Measurements from ENCODE around the gene PRUNE1.
A peak's percentile ranks its signal among the peaks of the same experiment; 100 is the strongest.

Gene PRUNE1

DNA sequence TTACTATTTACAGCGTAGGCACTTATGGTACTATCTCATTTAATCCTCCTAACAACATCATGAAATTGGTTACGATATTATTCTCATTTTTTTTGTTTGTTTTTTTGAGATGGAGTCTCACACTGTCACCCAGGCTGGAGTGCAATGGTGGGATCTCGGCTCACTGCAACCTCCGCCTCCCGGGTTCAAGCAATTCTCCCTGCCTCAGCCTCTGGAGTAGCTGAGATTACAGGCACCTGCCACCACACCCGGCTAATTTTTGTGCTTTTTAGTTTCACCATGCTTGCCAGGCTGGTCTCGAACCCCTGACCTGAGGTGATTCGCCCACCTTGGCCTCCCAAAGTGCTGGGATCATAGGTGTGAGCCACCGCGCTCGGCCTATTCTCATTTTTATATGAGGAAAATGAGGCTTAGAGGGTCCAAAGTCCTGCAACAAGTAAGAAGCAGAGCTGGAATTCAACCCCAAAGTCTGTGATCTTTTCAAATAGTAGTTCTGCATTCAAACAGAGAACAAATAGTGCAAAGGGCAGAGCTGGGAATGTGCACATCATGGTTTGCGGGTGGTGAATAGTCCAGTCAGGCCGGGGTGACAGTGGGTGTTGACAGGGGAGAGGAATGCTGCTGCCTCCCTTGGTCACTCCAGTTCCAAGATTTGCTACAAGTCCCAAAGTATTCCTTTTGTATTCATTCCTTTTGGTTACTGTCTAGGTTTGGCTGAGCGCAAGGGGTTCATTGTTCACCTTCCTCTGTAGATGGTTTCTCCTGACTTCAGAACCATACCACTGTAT is 4.6 kb downstream of the PRUNE1 start:
- H3K9me3 ChIP-seq (ENCODE audit: control insufficient read depth, low read length), result no peaks in the 10 kb centered on the region
- no peaks in the 10 kb centered on the region for H3K27me3 ChIP-seq (ENCODE audit: control insufficient read depth, insufficient read depth, low read length)
- no peak overlapping the region for H3K4me3 ChIP-seq (ENCODE audit: low read length)
- H3K36me3 ChIP-seq (ENCODE audit: control insufficient read depth, insufficient read depth, low read length), result no peaks in the 10 kb centered on the region
- peak overlapping the region; percentile 9 for H3K9ac ChIP-seq (ENCODE audit: low read length)
- H3K4me1 ChIP-seq (ENCODE audit: control insufficient read depth, insufficient read depth, low read length), result peaks cover 22% of the 10 kb centered on the region

DNA sequence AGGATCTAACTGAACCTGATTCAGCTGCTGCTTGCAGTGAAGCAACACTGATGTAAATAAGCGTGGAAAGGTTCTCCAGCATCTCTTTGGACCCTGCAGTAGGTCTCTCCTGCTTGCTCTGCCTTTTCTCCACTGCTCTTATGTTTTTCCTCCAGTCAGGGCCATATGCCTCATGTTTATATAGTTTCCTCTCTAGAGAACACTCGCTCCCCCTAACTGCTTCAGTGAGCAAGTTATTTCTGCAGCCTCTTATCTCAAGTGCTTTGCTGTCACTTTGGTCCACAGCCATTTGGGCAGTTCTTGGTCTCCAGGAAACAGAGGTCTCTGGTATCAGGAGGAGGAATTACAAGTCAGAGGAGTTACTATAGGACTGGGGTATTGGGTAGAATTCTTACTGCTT is 5.3 kb downstream of the PRUNE1 start:
- Histone ChIP-seq H3K4me1 (ENCODE audit: control insufficient read depth, insufficient read depth, low read length) (peaks cover 20% of the 10 kb centered on the region), H3K27me3 (ENCODE audit: control insufficient read depth, insufficient read depth, low read length) (no peaks in the 10 kb centered on the region), H3K9me3 (ENCODE audit: control insufficient read depth, low read length) (no peaks in the 10 kb centered on the region), H3K36me3 (ENCODE audit: control insufficient read depth, insufficient read depth, low read length) (no peaks in the 10 kb centered on the region), H3K4me3 (ENCODE audit: low read length) (no peak overlapping the region), H3K9ac (ENCODE audit: low read length) (peak overlapping the region; percentile 9)

DNA sequence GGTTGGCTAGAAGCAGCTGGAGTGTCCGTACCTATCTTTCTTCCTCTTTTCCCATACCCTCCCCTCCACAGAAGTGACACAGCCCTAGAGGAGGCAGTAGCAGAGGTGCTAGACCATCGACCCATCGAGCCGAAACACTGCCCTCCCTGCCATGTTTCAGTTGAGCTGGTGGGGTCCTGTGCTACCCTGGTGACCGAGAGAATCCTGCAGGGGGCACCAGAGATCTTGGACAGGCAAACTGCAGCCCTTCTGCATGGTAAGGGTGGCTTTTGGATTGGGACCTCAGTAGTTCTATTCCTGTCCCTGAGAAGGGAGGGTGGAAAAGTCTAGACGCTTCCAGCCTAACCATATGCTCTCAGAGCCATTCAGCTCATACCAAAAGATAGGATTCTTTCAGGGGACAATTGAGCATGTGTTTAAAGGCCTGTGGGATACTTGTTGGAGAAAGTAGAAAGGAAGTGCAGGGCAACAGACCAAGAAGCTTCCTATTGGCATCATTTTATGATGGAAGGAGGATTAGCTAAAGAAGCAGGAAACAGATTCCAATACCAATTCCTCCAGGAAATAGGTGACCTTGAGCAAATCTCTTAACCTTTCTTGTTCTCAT is 16.4 kb downstream of the PRUNE1 start:
- Histone ChIP-seq H3K9me3 (ENCODE audit: control insufficient read depth, low read length) (no peaks in the 10 kb centered on the region), H3K36me3 (ENCODE audit: control insufficient read depth, insufficient read depth, low read length) (no peaks in the 10 kb centered on the region), H3K4me3 (ENCODE audit: low read length) (no peak overlapping the region), H3K4me1 (ENCODE audit: control insufficient read depth, insufficient read depth, low read length) (peaks cover 7% of the 10 kb centered on the region), H3K9ac (ENCODE audit: low read length) (peak overlapping the region; percentile 41), H3K27me3 (ENCODE audit: control insufficient read depth, insufficient read depth, low read length) (no peaks in the 10 kb centered on the region)

DNA sequence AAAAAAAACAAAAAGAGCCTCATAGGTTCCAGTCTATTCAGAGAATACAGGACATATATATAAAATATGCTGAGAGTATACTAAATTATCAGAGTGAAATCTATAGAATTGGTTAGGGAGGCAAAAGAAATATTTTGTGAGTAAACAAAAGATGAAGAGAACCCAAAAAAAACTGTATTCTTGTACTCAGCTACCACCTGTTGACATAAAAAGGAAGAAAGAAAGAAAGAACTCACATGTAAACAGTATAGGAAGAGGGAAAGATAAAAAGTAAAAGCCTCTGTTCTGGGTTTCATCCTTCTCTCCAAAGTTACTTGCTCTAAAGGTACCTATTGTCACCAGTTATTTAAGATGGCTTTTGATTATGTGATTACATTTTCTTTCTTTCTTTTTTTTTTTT is 18.2 kb downstream of the PRUNE1 start:
- Histone ChIP-seq H3K36me3 (ENCODE audit: control insufficient read depth, insufficient read depth, low read length) (no peaks in the 10 kb centered on the region), H3K27me3 (ENCODE audit: control insufficient read depth, insufficient read depth, low read length) (no peaks in the 10 kb centered on the region), H3K4me3 (ENCODE audit: low read length) (no peak overlapping the region), H3K9ac (ENCODE audit: low read length) (no peak overlapping the region), H3K4me1 (ENCODE audit: control insufficient read depth, insufficient read depth, low read length) (peaks cover 7% of the 10 kb centered on the region), H3K9me3 (ENCODE audit: control insufficient read depth, low read length) (no peaks in the 10 kb centered on the region)

DNA sequence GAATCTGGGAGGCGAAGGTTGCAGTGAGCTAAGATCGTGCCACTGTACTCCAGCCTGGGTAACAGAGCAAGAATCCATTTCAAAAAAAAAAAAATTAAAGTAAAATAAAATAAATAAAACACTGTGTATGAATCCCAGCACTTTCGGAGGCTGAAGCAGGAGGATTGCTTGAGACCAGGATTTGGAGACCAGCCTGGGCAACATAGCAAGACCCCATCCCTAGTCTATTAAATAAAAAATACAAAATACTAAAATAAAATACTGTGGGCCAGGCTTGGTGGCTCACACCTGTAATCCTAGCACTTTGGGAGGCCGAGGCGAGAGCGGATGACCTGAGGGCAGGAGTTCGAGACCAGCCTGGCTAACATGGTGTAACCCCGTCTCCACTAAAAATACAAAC is 23.9 kb downstream of the PRUNE1 start:
- peaks cover 15% of the 10 kb centered on the region for H3K4me1 ChIP-seq (ENCODE audit: control insufficient read depth, insufficient read depth, low read length)
- no peaks in the 10 kb centered on the region for H3K9me3 ChIP-seq (ENCODE audit: control insufficient read depth, low read length)
- H3K27me3 ChIP-seq (ENCODE audit: control insufficient read depth, insufficient read depth, low read length), result no peaks in the 10 kb centered on the region
- no peak overlapping the region for H3K9ac ChIP-seq (ENCODE audit: low read length)
- H3K36me3 ChIP-seq (ENCODE audit: control insufficient read depth, insufficient read depth, low read length), result no peaks in the 10 kb centered on the region
- no peak overlapping the region for H3K4me3 ChIP-seq (ENCODE audit: low read length)

DNA sequence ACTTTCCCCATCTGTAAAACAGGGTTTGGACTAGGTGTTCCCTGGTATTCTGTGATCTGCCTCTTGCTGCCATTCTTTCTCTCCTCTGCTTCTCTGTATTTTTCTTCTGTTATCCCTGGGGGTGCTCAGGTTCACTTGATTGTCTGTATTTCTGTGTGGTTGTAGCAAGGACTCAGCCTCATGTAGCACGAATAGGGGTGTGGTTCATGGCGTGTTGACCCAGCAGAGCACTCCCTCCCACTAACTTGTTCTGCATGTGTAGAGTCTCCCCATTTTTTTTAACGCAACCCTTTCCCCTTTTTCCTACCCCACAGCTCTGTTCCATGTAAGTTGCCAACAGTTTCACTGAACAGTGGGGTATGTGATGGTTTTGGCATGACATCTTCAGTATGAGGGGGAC is 26.9 kb downstream of the PRUNE1 start:
- no peak overlapping the region for H3K9ac ChIP-seq (ENCODE audit: low read length)
- no peak overlapping the region for H3K4me3 ChIP-seq (ENCODE audit: low read length)
- peaks cover 15% of the 10 kb centered on the region for H3K4me1 ChIP-seq (ENCODE audit: control insufficient read depth, insufficient read depth, low read length)
- no peaks in the 10 kb centered on the region for H3K9me3 ChIP-seq (ENCODE audit: control insufficient read depth, low read length)
- no peaks in the 10 kb centered on the region for H3K36me3 ChIP-seq (ENCODE audit: control insufficient read depth, insufficient read depth, low read length)
- no peaks in the 10 kb centered on the region for H3K27me3 ChIP-seq (ENCODE audit: control insufficient read depth, insufficient read depth, low read length)

DNA sequence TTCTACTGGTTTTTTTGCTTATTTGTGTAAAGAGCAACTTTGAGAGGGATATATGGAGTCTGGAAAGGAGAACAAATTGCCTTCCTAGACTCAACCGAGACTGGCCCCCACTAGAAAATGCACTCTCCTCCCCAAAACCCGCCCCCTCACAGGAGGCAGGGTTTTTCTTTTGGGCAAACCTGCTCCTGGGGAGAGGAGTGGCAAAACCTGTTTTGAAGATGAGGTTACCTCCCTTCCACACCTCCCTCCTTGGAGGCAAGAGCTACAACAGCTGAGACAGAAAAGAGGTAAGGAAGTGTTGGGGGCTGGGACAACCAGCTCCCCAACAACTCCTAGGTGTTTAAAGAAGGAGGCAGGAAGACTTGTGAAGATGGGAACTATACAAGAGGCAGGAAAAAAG is 28.1 kb downstream of the PRUNE1 start, which contains the start of gene BNIPL:
TSS of gene BNIPL (plus strand) at position 231 of the 400 bp plus-strand sequence. CDS start at position 371, 140 bp downstream.
- Histone ChIP-seq H3K27me3 (ENCODE audit: control insufficient read depth, insufficient read depth, low read length) (no peaks in the 10 kb centered on the region), H3K4me3 (ENCODE audit: low read length) (no peak within 1 kb of the TSS), H3K36me3 (ENCODE audit: control insufficient read depth, insufficient read depth, low read length) (no peaks in the 10 kb centered on the region), H3K9me3 (ENCODE audit: control insufficient read depth, low read length) (no peaks in the 10 kb centered on the region), H3K4me1 (ENCODE audit: control insufficient read depth, insufficient read depth, low read length) (peaks cover 15% of the 10 kb centered on the region), H3K9ac (ENCODE audit: low read length) (no peak within 1 kb of the TSS)

DNA sequence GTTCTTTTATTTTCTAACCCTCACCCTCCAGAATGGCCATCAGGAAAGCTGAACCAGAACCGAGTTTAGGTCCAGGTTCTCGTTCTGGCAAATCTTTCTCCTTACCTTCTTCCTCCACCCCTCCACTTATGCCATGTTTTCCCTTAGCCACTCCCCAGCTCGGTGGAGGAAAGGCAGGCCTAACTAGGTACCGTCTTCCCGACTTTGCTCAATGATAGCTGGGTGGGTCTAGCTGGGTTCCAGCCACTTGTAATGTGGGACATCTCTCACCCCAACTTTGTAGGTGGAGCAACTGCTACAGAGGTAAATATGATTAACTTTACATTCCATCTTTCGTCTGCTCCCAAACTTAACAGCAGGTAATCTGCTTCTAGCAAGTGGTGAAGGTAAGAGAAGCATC is 28.8 kb downstream of the PRUNE1 start:
- H3K36me3 ChIP-seq (ENCODE audit: control insufficient read depth, insufficient read depth, low read length), result no peaks in the 10 kb centered on the region
- H3K27me3 ChIP-seq (ENCODE audit: control insufficient read depth, insufficient read depth, low read length), result no peaks in the 10 kb centered on the region
- H3K4me1 ChIP-seq (ENCODE audit: control insufficient read depth, insufficient read depth, low read length), result peaks cover 15% of the 10 kb centered on the region
- no peaks in the 10 kb centered on the region for H3K9me3 ChIP-seq (ENCODE audit: control insufficient read depth, low read length)
- H3K9ac ChIP-seq (ENCODE audit: low read length), result no peak overlapping the region
- H3K4me3 ChIP-seq (ENCODE audit: low read length), result no peak overlapping the region

DNA sequence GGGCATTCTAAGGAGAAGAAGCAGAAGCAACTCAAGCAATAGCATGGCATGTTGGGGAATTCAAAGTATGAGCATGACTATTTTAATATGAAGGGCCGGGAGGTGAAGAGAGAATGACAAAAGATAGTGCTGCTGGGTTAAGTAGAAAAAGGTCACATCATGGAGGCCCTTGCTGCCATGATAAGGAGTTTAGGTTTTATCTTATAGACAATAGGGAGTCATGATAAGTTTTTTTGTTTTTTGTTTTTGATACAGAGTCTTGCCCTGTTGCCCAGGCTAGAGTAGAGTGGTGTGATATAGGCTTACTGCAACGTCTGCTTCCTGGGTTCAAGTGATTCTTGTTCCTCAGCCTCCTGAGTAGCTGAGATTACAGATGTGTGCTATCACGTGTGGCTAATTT is 31.3 kb downstream of the PRUNE1 start:
- H3K4me3 ChIP-seq (ENCODE audit: low read length), result no peak overlapping the region
- H3K9me3 ChIP-seq (ENCODE audit: control insufficient read depth, low read length), result no peaks in the 10 kb centered on the region
- H3K36me3 ChIP-seq (ENCODE audit: control insufficient read depth, insufficient read depth, low read length), result no peaks in the 10 kb centered on the region
- no peak overlapping the region for H3K9ac ChIP-seq (ENCODE audit: low read length)
- no peaks in the 10 kb centered on the region for H3K27me3 ChIP-seq (ENCODE audit: control insufficient read depth, insufficient read depth, low read length)
- peaks cover 15% of the 10 kb centered on the region for H3K4me1 ChIP-seq (ENCODE audit: control insufficient read depth, insufficient read depth, low read length)

DNA sequence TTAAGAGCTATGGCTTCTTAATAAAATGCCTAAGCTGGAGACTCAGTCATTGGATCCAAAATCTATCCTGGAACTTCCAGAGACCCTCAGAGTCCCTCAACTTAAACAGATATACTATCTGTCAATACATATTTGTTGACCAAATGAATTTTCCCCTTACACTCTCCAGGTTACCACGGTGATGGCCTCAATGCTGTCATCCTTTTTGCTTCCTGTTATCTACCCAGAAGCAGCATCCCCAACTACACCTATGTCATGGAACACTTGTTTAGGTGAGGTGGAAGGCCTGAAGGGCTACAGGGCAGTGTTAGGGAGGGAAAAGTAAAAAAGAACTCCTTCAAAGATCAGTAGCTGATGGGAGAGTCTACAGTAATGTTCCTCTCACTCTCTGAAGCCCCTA is 34.9 kb downstream of the PRUNE1 start:
- Histone ChIP-seq H3K4me1 (ENCODE audit: control insufficient read depth, insufficient read depth, low read length) (peaks cover 7% of the 10 kb centered on the region), H3K9ac (ENCODE audit: low read length) (no peak overlapping the region), H3K4me3 (ENCODE audit: low read length) (no peak overlapping the region), H3K27me3 (ENCODE audit: control insufficient read depth, insufficient read depth, low read length) (no peaks in the 10 kb centered on the region), H3K36me3 (ENCODE audit: control insufficient read depth, insufficient read depth, low read length) (no peaks in the 10 kb centered on the region), H3K9me3 (ENCODE audit: control insufficient read depth, low read length) (no peaks in the 10 kb centered on the region)

DNA sequence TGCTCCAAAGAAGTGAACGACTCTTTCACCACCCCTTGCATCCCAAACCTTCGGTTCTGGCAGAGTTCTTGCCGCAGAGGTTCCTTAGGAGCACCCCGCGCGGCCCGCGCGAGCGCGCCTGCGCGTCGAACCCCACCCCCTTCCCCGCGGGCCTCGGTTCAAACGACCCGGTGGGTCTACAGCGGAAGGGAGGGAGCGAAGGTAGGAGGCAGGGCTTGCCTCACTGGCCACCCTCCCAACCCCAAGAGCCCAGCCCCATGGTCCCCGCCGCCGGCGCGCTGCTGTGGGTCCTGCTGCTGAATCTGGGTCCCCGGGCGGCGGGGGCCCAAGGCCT is 39.3 kb downstream of the PRUNE1 start, which contains the start of gene C1orf56:
TSS of gene C1orf56 (plus strand) at position 161 of the 334 bp plus-strand sequence. CDS start at position 258, 97 bp downstream.
- Histone ChIP-seq H3K9me3 (ENCODE audit: control insufficient read depth, low read length) (no peaks in the 10 kb centered on the region), H3K27me3 (ENCODE audit: control insufficient read depth, insufficient read depth, low read length) (no peaks in the 10 kb centered on the region), H3K4me3 (ENCODE audit: low read length) (peak within 1 kb of the TSS; percentile 86), H3K4me1 (ENCODE audit: control insufficient read depth, insufficient read depth, low read length) (peaks cover 20% of the 10 kb centered on the region), H3K9ac (ENCODE audit: low read length) (peak within 1 kb of the TSS; percentile 92), H3K36me3 (ENCODE audit: control insufficient read depth, insufficient read depth, low read length) (no peaks in the 10 kb centered on the region)

DNA sequence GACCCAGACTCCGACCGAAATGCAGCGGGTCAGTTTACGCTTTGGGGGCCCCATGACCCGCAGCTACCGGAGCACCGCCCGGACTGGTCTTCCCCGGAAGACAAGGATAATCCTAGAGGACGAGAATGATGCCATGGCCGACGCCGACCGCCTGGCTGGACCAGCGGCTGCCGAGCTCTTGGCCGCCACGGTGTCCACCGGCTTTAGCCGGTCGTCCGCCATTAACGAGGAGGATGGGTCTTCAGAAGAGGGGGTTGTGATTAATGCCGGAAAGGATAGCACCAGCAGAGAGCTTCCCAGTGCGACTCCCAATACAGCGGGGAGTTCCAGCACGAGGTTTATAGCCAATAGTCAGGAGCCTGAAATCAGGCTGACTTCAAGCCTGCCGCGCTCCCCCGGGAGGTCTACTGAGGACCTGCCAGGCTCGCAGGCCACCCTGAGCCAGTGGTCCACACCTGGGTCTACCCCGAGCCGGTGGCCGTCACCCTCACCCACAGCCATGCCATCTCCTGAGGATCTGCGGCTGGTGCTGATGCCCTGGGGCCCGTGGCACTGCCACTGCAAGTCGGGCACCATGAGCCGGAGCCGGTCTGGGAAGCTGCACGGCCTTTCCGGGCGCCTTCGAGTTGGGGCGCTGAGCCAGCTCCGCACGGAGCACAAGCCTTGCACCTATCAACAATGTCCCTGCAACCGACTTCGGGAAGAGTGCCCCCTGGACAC is 39.8 kb downstream of the PRUNE1 start:
- H3K36me3 ChIP-seq (ENCODE audit: control insufficient read depth, insufficient read depth, low read length), result no peaks in the 10 kb centered on the region
- H3K27me3 ChIP-seq (ENCODE audit: control insufficient read depth, insufficient read depth, low read length), result no peaks in the 10 kb centered on the region

More for the DNA sequence above, 39.8 kb downstream of the PRUNE1 start:
- peaks cover 20% of the 10 kb centered on the region for H3K4me1 ChIP-seq (ENCODE audit: control insufficient read depth, insufficient read depth, low read length)
- H3K4me3 ChIP-seq (ENCODE audit: low read length), result peak overlapping the region; percentile 86
- peak overlapping the region; percentile 92 for H3K9ac ChIP-seq (ENCODE audit: low read length)
- no peaks in the 10 kb centered on the region for H3K9me3 ChIP-seq (ENCODE audit: control insufficient read depth, low read length)
